HG02678 (cell line): ENCODE measurements around the gene CSRP3.

Experiments
- ATAC-seq: cut with Tn5 transposase; IDR thresholded peaks from one replicate; pipeline ENCODE4 v1.9.1; 2021; ENCODE audit warnings: mild to moderate bottlenecking, moderate library complexity; ENCODE audit not compliant: unreplicated experiment

The CSRP3 gene

GRCh38 chr11:19191530-19192169 lies 10.1 kb downstream of the CSRP3 start:
- ATAC-seq, result no peak

- no peak for ATAC-seq
Observed at GRCh38 chr11:19187833-19188258, 13.9 kb downstream of the CSRP3 start.

GRCh38 chr11:19187114-19187832 lies 14.5 kb downstream of the CSRP3 start:
- no peak for ATAC-seq

GRCh38 chr11:19185516-19186052 lies 16.2 kb downstream of the CSRP3 start:
- ATAC-seq, result no peak

GRCh38 chr11:19185036-19185435 lies 16.7 kb downstream of the CSRP3 start:
- ATAC-seq, result no peak

GRCh38 chr11:19183646-19184045 lies 18.1 kb downstream of the CSRP3 start:
- no peak for ATAC-seq

GRCh38 chr11:19181531-19182261 lies 20.1 kb downstream of the CSRP3 start:
- ATAC-seq, result no peak

- no peak for ATAC-seq
Observed at GRCh38 chr11:19176629-19177186, 25.1 kb downstream of the CSRP3 start.

GRCh38 chr11:19173964-19174638 lies 27.7 kb downstream of the CSRP3 start:
- ATAC-seq, result no peak

GRCh38 chr11:19173004-19173689 lies 28.6 kb downstream of the CSRP3 start:
- no peak for ATAC-seq

GRCh38 chr11:19168090-19168489 lies 33.7 kb downstream of the CSRP3 start:
- ATAC-seq, result no peak

GRCh38 chr11:19164881-19165280 lies 36.9 kb downstream of the CSRP3 start:
- no peak for ATAC-seq

- ATAC-seq, result no peak
Observed at GRCh38 chr11:19164230-19164855, 37.4 kb downstream of the CSRP3 start.

GRCh38 chr11:19163617-19164016 lies 38.2 kb downstream of the CSRP3 start:
- no peak for ATAC-seq

GRCh38 chr11:19162951-19163505 lies 38.8 kb downstream of the CSRP3 start:
- no peak for ATAC-seq

- no peak for ATAC-seq
Observed at GRCh38 chr11:19161651-19162050, 40.1 kb downstream of the CSRP3 start.

- no peak for ATAC-seq
Observed at GRCh38 chr11:19160847-19161246, 40.9 kb downstream of the CSRP3 start.

- no peak for ATAC-seq
Observed at GRCh38 chr11:19156892-19157291, 44.9 kb downstream of the CSRP3 start.

GRCh38 chr11:19145319-19145718 lies 56.5 kb downstream of the CSRP3 start:
- no peak for ATAC-seq
